ENCODE data around the gene SMAD5. TPM values are rescaled to one million over a fixed set of nuclear protein-coding genes. Genes with fewer than 3 reads are reported as not detected.

SMAD5 gene
- total RNA-seq, 6 donors from 2014 or later, result 14.6 to 54.3 (median 45.1) TPM

- DNase-seq, result peak in 1 of 2 donors; percentile 86
These were observed 60.1 kb downstream of the SMAD5 start, which contains the start of gene SMIM32 for GRCh38 chr5:136192526-136193321. Gene SMIM32 (minus strand): TSS chr5:136193162. CDS start chr5:136192524, 638 bp downstream.

GRCh38 chr5:136193322-136193935 lies 60.8 kb downstream of the SMAD5 start:
- Histone ChIP-seq H3K27ac (no peak overlapping the region), H3K4me3 (peak overlapping the region in 2 of 4 donors; percentile 36 to 37), H3K27me3 (peaks cover 0 to 23% (median 11%) of the 10 kb centered on the region in 4 donors), H3K36me3 (peaks cover 0 to 3% (median 0%) of the 10 kb centered on the region in 4 donors), H3K9me3 (no peaks in the 10 kb centered on the region), H3K4me1 (peaks cover 19 to 29% (median 20%) of the 10 kb centered on the region in 4 donors)
- DNase-seq (peak in 1 of 2 donors; percentile 73), ATAC-seq (ENCODE audit: low FRiP score in 2 of 2) (no peak)
- no peak for TF ChIP-seq CTCF (IDR thresholded peaks at IDR 0.05)
- no peak for TF ChIP-seq EP300 (IDR thresholded peaks at IDR 0.05)
- TF ChIP-seq POLR2A (IDR thresholded peaks at IDR 0.05), result no peak
- TF ChIP-seq POLR2AphosphoS5 (IDR thresholded peaks at IDR 0.05), result no peak
- 30 to 56% methylated on average over 8 to 18 of the region's 18 CpGs for whole genome bisulfite sequencing, 2 donors

More at GRCh38 chr5:136192526-136193321, 60.1 kb downstream of the SMAD5 start, which contains the start of gene SMIM32:
- WGBS, 2 donors, result 1% methylated on average over 16 to 36 of the region's 81 CpGs
- no peaks in the 10 kb centered on the region for H3K9me3 ChIP-seq
- ATAC-seq (ENCODE audit: low FRiP score in 2 of 2), result peak in 1 of 2 donors; percentile 18
- peaks cover 0 to 23% (median 11%) of the 10 kb centered on the region in 4 donors for H3K27me3 ChIP-seq
- no peak within 1 kb of the TSS for H3K27ac ChIP-seq
- H3K36me3 ChIP-seq, result peaks cover 0 to 7% (median 0%) of the 10 kb centered on the region in 4 donors
- TF ChIP-seq EP300 (IDR thresholded peaks at IDR 0.05) (no peak), POLR2AphosphoS5 (IDR thresholded peaks at IDR 0.05) (no peak), CTCF (IDR thresholded peaks at IDR 0.05) (no peak), POLR2A (IDR thresholded peaks at IDR 0.05) (no peak)
- peak within 1 kb of the TSS in 3 of 4 donors; percentile 15 to 37 (median 36) for H3K4me3 ChIP-seq
- H3K4me1 ChIP-seq, result peaks cover 19 to 29% (median 20%) of the 10 kb centered on the region in 4 donors

- 78 to 82% methylated on average over 2 to 3 of the region's 3 CpGs for WGBS, 2 donors
- peaks cover 0 to 23% (median 11%) of the 10 kb centered on the region in 4 donors for H3K27me3 ChIP-seq
These were observed 61.9 kb downstream of the SMAD5 start for GRCh38 chr5:136194576-136194975.

More at GRCh38 chr5:136194576-136194975, 61.9 kb downstream of the SMAD5 start:
- Histone ChIP-seq H3K4me3 (no peak overlapping the region), H3K9me3 (no peaks in the 10 kb centered on the region), H3K36me3 (no peaks in the 10 kb centered on the region), H3K27ac (no peak overlapping the region), H3K4me1 (peaks cover 19 to 29% (median 20%) of the 10 kb centered on the region in 4 donors)
- DNase-seq, result no peak
- no peak for ATAC-seq (ENCODE audit: low FRiP score in 2 of 2)
- TF ChIP-seq EP300 (IDR thresholded peaks at IDR 0.05) (no peak), CTCF (IDR thresholded peaks at IDR 0.05) (no peak), POLR2A (IDR thresholded peaks at IDR 0.05) (no peak)
